Measurements from ENCODE around the gene PARVA. TPM values are rescaled to one million over a fixed set of nuclear protein-coding genes. Genes with fewer than 3 reads are reported as not detected.

The PARVA gene
- total RNA-seq, 1 donor from 2014 or later = 144 TPM

DNA sequence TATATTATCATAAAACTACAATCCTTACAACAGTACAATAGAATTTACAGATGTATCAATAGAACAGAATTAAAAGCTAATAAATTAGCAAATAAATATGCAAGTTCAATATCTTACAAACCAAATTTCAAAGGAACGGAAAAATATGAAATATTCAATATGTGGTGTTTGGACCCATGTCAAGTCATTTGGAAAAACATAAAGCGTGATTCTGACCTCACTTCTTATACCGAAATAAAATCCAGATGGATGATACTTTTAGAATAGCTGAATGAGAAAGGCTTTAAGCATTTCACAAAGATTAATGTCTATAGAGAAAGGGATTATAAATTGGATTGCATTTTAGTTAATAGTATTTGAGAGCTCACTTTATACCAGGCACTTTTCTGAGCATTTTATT, 204.0 kb downstream of the PARVA start:
- TF ChIP-seq, protein P1, sequence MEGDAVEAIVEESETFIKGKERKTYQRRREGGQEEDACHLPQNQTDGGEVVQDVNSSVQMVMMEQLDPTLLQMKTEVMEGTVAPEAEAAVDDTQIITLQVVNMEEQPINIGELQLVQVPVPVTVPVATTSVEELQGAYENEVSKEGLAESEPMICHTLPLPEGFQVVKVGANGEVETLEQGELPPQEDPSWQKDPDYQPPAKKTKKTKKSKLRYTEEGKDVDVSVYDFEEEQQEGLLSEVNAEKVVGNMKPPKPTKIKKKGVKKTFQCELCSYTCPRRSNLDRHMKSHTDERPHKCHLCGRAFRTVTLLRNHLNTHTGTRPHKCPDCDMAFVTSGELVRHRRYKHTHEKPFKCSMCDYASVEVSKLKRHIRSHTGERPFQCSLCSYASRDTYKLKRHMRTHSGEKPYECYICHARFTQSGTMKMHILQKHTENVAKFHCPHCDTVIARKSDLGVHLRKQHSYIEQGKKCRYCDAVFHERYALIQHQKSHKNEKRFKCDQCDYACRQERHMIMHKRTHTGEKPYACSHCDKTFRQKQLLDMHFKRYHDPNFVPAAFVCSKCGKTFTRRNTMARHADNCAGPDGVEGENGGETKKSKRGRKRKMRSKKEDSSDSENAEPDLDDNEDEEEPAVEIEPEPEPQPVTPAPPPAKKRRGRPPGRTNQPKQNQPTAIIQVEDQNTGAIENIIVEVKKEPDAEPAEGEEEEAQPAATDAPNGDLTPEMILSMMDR (IDR thresholded peaks at IDR 0.05) = no peak
- peaks cover 3% of the 10 kb centered on the region for H3K4me1 Mint-ChIP-seq (ENCODE audit: unreplicated experiment)
- DNase-seq (ENCODE audit: extremely low spot score, unreplicated experiment) = no peak
- no peak overlapping the region for H3K4me3 Mint-ChIP-seq (ENCODE audit: unreplicated experiment)
- no peak overlapping the region for H3K27ac Mint-ChIP-seq (ENCODE audit: unreplicated experiment)
- peaks cover 10% of the 10 kb centered on the region for H3K9me3 Mint-ChIP-seq (ENCODE audit: unreplicated experiment)
- H3K27me3 Mint-ChIP-seq (ENCODE audit: unreplicated experiment) = no peaks in the 10 kb centered on the region
- peaks cover 3% of the 10 kb centered on the region for H3K36me3 Mint-ChIP-seq (ENCODE audit: unreplicated experiment)

GRCh38 chr11:12581923-12582322, 204.6 kb downstream of the PARVA start:
- H3K27me3 Mint-ChIP-seq (ENCODE audit: unreplicated experiment) = no peaks in the 10 kb centered on the region
- no peak overlapping the region for H3K4me3 Mint-ChIP-seq (ENCODE audit: unreplicated experiment)
- peaks cover 8% of the 10 kb centered on the region for H3K9me3 Mint-ChIP-seq (ENCODE audit: unreplicated experiment)
- DNase-seq (ENCODE audit: extremely low spot score, unreplicated experiment) = no peak
- no peak overlapping the region for H3K27ac Mint-ChIP-seq (ENCODE audit: unreplicated experiment)
- H3K4me1 Mint-ChIP-seq (ENCODE audit: unreplicated experiment) = peaks cover 4% of the 10 kb centered on the region
- TF ChIP-seq, protein P1 (IDR thresholded peaks at IDR 0.05) = no peak
- H3K36me3 Mint-ChIP-seq (ENCODE audit: unreplicated experiment) = peaks cover 3% of the 10 kb centered on the region

Data from osteocyte (in vitro differentiated cells).